GM19351 (cell line): ENCODE measurements around the gene EIF4EBP2.

ENCODE experiments used
- ATAC-seq: cut with Tn5 transposase; IDR thresholded peaks from one replicate; pipeline ENCODE4 v1.9.1; 2021; ENCODE audit warnings: mild to moderate bottlenecking, moderate library complexity; ENCODE audit not compliant: unreplicated experiment

The EIF4EBP2 gene

GRCh38 chr10:70404036-70404786, at the start of gene EIF4EBP2:
Gene EIF4EBP2, plus strand, starts transcription at chr10:70404145. Its CDS starts 257 bp downstream, at chr10:70404402.
- ATAC-seq = peak; percentile 81

DNA sequence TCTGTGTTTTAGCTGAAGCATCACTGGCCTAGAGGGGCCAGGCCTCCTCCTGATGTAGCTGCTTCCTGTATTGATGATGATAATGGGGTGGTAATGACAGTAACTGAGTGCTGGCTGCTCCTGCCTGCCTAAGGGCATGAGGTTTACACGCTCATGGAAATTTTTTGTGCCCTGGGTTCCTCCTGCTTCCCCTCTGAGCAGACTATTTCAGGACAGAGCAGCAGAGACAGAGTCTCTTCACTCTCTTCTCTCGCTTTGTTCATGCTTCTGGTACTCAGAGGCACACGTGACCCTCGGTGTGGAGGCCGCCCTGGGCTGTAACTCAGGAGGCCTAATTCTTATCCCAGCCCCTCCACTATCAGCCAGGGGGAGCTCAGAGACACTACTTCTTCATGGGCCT, 49.4 kb upstream of the EIF4EBP2 start:
- ATAC-seq = no peak

- ATAC-seq = peak; percentile 82
These were observed 48.6 kb upstream of the EIF4EBP2 start for GRCh38 chr10:70355051-70356021.

DNA sequence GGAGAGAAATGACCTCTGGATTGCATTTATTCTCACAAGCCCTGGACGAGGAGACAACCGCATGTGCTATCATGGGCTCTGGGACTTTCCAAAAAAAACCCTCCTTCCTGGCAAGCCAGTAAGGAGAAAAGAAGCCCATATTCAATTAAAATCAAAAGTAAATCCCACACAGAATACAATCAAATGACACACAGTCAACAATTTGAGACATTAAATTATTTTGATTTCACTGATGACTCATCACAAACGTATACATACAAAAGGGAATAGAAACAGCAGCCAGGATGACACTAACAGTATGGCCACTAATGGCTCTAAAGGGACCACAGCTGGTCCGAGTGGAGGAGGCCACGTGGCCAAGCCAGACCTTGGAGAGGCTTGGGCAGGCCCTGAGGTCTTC, 46.4 kb upstream of the EIF4EBP2 start:
- ATAC-seq = no peak

DNA sequence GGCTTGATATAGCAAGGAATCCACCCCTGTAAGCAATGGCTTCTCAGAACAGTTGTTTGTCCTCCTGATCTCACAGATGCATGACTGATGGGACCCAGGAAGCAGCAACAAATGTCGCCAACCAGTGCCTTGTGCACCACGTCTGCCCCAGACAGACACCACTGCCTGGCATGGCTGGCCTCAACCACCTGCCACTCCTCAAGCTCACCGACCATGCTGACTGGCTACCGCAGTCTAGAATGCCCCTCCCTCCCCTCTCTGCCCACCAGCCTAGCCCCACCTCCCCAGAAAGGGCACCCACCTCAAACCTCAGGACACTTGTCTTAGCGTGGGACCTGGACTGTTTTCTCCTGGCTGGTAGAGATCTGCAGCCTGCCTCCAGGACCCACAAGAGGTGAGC, 45.5 kb upstream of the EIF4EBP2 start:
- ATAC-seq = no peak

GRCh38 chr10:70359017-70359550, 44.9 kb upstream of the EIF4EBP2 start:
- no peak for ATAC-seq

DNA sequence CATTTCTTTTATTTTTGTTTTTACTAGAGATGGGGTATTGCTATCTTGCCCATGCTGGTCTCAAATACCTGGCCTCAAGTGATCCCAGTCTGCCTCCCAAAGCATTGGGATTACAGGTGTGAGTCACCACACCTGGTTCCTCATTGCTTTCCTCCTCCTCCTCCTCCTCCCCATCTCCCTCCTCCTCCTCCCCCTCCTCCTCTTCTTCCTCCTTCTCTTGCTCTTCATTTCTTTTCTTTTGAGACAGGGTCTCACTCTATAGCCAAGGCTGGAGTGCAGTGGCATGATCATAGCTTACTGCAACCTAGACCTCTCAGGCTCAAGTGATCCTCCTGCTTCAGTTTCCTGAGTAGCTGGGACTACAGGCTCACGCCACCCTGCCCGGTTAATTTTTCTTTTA, 43.7 kb upstream of the EIF4EBP2 start:
- ATAC-seq = no peak

DNA sequence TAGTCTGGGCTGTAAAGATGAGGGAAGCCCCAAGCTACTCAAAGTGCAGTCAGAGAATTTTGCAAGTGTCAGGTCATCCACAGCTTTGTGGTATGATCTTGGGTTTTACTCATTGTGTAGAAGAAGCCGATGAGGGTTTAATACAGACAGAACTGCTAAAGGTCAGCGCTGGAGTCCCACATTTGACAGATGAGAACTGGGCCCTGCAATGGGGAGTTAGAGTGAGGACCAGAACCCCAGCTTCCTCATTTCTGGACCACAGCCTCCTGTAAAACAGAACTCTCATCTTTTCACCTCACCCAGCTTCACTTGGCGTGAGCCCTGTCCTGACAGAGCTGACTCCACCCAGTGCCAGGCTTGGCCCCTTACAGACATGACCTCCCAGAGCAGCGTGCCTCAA, 41.6 kb upstream of the EIF4EBP2 start:
- ATAC-seq = no peak

DNA sequence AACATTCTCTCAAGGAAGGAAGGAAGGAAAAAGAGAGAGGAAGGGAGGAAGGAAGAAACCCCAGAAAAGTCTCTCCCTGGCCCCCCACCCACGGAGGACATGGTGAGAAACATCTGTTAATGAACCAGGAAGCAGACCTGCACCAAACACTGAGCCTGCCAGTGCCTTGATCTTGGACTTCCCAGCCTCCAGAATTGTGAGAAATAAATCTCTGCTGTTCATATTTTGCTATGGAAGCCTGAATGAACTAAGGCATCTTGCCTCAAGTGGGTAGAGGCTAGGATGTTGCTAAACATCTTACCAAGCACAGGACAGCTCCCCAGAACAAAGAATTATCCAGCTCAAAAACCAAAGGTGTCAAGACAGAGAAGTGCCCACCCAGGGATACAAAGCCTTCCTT, 40.7 kb upstream of the EIF4EBP2 start:
- ATAC-seq = no peak

DNA sequence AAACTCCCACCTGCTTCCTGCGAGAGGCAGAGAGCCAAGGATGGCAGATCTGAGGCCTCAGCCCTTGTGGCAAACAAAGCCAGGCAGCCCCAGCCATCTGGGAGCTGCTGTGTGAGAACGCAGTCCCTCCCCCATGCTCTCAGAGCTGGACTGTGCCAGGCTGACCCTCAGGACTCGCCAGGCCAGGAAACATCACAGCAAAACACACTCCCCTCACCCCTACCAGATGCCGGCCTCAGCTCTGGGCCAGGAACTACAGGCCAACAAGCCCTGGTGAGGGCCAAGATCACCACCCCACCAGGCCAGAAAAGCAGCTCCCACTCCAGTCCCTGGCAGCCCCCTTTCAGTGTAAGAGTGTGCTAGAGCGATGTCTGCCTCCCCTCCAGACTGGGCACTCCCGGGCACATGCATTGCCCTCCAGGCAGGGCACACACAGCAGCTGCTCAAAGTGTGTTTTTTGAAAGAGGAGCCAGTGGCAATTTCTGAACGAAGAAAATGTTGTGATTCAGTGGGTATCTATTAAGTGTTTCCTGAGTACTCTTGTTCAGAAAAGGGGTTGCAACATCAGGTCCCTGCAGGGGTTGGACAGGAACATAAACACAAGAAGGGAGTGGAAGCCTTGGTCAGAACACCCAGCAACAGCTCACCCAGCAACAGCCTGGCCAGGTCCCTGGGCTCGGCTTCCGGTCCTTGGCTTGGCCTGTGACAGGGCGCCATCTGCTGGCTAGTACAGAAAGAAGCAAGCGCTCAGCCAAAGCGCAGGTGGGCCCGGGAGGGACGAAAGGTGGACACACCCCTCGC, 39.8 kb upstream of the EIF4EBP2 start:
- ATAC-seq = peak; percentile 95

GRCh38 chr10:70364772-70365091, 39.2 kb upstream of the EIF4EBP2 start:
- ATAC-seq = no peak

- ATAC-seq = no peak
These were observed 36.6 kb upstream of the EIF4EBP2 start for GRCh38 chr10:70367195-70367796.

GRCh38 chr10:70368774-70369482, 35.0 kb upstream of the EIF4EBP2 start:
- no peak for ATAC-seq

GRCh38 chr10:70369498-70370018, 34.4 kb upstream of the EIF4EBP2 start:
- ATAC-seq = no peak

GRCh38 chr10:70370766-70371165, 33.2 kb upstream of the EIF4EBP2 start:
- ATAC-seq = no peak

GRCh38 chr10:70371846-70372245, 32.1 kb upstream of the EIF4EBP2 start:
- no peak for ATAC-seq

DNA sequence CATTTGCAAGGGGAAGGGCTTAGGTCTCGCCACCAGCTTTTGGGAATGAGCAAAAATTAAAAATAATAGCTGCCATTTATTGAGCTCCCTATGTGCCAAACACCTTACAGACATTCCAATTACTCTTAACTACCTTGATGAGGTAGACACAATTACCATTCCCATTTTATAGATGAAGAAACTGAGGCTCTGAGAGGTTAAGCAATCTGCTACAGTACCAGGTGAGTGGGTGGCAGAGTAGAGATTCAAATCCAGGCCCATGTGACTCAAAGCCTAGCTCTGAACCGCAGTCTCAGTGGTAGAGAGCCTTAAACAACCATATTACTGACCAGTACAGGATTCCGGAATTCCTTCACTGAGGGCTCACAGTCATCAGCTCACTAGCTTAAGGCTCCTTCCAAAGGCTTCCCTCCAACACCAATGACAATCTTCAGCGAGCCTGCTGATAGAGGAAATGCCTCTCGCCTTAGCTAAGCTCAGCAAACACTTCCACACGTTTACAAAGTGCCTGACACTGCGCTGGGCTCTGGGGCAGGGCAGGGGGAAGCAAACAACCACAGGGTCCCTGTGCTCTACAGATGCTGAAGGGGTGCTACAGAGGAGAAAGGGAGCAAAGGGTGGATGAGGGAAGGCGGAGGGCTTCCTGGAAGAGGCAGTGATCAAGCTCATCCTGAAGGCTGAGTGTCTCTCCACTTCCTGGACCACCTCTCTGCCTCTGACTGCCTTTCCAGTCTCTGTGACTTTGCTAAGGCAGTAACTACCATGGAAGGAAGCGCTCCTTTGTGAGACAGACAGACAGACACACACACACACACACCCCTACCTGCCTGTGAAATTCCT, 28.9 kb upstream of the EIF4EBP2 start:
- no peak for ATAC-seq

DNA sequence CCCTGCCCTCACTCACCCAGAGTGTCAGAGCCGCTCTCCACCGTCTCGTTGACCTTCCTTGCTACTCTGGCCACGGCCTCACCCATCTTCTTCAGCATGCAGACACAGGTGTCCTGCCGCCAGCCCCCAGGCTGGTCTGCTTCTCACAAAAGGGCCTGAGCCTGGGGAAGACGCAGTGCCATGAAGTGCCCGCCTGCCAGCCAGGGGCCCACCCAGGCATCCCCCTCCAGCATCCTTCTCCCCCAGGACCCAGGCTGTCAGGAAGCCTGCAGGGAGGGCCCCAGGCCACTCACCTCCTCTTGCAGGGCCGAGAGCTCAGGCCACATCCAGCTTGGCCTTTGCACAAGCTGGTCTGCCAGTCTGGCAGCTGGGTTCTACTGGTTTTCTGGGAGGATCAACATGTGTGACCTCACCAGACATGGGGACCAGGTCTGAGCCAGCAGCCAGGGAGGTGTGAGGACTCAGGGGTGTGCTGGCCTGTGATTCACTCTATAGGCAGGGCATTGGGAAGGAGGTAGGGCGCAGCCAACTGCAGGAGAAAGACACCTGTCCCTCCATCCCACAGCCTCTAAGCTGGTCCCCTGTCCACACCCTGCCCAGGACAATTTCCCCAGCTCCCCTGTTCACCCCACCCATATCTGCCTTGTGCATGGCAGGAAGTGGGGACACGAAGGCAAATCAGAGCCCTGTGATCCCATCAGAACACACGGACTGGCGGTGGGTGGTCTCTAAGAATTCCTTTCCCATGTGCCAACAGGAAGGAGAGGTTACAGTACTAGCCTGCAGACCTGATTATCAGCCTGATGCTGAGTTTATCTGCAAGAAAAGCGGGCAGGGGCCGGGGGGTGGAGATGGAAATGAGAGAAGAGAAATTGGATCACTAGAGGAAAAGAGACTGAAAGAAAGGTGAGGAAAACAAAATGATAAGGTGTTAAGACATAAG, 27.2 kb upstream of the EIF4EBP2 start:
- no peak for ATAC-seq
